ENCODE results near the gene GRIN1.
A peak's percentile ranks its signal among the peaks of the same experiment; 100 is the strongest.

GRIN1 gene

DNA sequence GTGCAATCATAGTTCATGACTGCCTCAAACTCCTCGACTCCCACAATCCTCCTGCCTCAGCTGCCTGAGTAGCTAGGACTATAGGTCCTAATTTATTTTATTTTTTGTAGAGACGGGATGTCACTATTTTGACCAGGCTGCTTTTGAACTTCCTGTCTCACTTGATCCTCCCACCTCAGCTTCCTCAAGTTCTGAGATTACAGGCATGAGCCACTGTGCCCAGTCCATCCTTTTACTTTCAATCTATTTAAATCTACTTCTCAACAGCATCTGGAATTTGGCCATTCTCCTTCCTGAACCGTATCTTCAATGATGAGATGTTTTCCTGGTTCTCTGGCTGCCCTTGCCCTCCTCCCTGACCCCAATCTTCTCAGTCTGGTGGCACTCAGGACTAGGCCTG is 12.2 kb upstream of the GRIN1 start:
- DNase-seq (ENCODE audit: low read depth) = no peak
- in situ Hi-C loops (cut with HindIII; ENCODE audit: low sequenced_read_pairs) = no loop called here
- H3K4me3 ChIP-seq (ENCODE audit: low read depth, low read length) = peak overlapping the region; percentile 33
- TF ChIP-seq, protein P1, sequence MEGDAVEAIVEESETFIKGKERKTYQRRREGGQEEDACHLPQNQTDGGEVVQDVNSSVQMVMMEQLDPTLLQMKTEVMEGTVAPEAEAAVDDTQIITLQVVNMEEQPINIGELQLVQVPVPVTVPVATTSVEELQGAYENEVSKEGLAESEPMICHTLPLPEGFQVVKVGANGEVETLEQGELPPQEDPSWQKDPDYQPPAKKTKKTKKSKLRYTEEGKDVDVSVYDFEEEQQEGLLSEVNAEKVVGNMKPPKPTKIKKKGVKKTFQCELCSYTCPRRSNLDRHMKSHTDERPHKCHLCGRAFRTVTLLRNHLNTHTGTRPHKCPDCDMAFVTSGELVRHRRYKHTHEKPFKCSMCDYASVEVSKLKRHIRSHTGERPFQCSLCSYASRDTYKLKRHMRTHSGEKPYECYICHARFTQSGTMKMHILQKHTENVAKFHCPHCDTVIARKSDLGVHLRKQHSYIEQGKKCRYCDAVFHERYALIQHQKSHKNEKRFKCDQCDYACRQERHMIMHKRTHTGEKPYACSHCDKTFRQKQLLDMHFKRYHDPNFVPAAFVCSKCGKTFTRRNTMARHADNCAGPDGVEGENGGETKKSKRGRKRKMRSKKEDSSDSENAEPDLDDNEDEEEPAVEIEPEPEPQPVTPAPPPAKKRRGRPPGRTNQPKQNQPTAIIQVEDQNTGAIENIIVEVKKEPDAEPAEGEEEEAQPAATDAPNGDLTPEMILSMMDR (IDR thresholded peaks at IDR 0.05; ENCODE audit: low read depth, low read length, missing control alignments) = no peak

GRCh38 chr9:137127301-137128157 is 11.4 kb upstream of the GRIN1 start:
- H3K4me3 ChIP-seq (ENCODE audit: low read depth, low read length) = peak overlapping the region; percentile 33
- DNase-seq (ENCODE audit: low read depth) = no peak
- TF ChIP-seq, protein P1 (IDR thresholded peaks at IDR 0.05; ENCODE audit: low read depth, low read length, missing control alignments) = no peak
- in situ Hi-C loops (cut with HindIII; ENCODE audit: low sequenced_read_pairs) = no loop called here

DNA sequence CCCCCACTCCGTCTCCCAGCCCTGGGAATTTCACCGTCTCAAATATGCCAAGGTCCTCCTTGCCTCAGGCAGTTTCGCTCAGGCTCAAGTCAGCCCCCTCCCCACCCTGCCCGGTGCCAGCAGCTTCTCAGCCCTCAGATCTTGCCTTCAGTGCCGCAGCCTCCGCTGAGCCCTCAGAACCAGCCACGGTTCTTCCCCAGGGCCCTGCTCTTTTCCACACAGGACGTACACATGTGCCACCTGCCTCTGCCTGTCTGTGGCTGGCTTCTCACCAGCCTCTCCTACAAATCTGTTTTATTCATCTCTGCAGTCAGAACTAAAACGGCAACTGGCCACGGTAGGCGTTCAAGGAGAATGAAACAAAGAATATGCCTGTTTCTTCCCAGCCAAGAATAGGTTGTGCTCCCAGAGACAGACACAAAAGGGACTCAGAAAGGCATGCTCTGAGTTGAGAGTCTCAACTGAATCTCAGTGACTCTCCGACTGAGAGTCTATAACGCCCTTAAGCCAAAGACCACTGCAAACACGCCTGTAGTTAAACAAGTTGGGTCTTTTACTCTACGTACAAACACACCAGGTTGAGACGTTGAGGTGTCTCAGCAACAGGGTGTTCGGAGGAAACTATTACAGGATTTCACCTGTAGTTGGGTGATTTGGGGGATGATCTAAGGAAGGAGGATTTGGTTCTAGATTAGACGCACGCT is 10.6 kb upstream of the GRIN1 start:
- DNase-seq (ENCODE audit: low read depth) = no peak
- TF ChIP-seq, protein P1 (IDR thresholded peaks at IDR 0.05; ENCODE audit: low read depth, low read length, missing control alignments) = no peak
- H3K4me3 ChIP-seq (ENCODE audit: low read depth, low read length) = peak overlapping the region; percentile 77
- in situ Hi-C loops (cut with HindIII; ENCODE audit: low sequenced_read_pairs) = no loop called here

DNA sequence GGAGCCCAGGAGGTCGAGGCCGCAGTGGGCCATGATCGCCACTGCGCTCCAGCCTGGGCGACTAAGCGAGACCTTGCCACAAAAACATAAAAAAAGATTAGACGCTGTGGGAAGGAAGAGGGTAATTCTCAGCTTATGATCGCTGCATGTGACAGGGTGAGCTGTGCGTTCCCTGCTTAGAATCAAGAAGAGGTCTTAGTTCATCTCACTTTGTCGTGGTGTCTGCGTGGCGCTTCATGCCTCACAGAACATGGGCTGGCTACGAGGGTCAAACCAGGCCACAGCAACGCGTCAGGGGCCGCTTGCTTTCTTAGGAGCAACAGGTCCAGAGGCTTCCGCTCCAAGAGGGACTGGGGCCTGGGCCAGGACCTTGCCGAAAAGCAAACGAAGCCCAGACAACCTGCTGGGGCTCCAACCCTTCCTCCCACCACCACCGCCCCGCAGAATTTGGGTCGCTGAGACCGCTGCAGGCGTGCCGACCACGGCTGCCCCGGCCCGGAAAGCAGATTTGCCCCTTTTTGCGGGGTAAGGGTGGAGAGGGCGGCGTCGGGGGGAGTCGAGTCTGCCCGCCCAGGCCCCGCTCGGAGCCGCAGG is 10.0 kb upstream of the GRIN1 start:
- TF ChIP-seq, protein P1 (IDR thresholded peaks at IDR 0.05; ENCODE audit: low read depth, low read length, missing control alignments) = no peak
- H3K4me3 ChIP-seq (ENCODE audit: low read depth, low read length) = peak overlapping the region; percentile 77
- in situ Hi-C loops (cut with HindIII; ENCODE audit: low sequenced_read_pairs) = no loop called here
- no peak for DNase-seq (ENCODE audit: low read depth)

DNA sequence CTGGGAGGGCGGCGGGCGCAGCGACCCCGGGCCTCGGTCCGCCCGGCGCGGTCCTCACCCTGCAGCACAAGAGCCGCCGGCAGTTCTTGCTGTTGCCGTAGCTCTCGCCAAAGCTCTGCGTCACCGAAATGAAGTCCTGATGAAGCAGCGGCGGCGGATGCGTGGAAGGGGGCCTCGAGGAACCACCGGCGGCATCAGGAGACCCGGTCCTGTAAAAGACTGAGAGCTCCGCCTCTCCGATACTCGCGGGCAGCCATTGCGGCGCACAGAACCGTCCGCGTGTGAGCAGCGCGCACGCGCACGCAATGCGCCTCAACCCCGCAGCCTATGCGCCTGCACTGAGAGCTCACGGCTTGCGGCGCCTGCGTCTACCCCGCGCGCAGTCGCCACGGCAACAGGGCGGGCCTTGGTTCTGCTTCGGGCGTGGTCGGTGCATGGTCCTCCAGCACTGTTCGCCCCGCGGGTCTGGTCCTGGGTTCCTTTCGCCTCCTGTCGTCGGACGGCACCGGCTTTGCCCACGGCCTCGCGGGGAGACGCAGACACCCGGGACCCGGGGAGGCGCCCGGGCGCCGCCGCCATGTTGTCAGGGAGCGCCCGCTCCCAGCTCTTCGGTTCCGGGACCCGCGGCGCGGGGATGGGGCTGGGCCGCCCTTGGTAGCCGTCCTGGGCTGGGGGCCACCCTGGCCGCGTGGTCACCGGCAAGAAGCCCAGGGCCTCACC is 9.3 kb upstream of the GRIN1 start:
- TF ChIP-seq, protein P1 (IDR thresholded peaks at IDR 0.05; ENCODE audit: low read depth, low read length, missing control alignments) = no peak
- in situ Hi-C loops (cut with HindIII; ENCODE audit: low sequenced_read_pairs) = no loop called here
- peak overlapping the region; percentile 77 for H3K4me3 ChIP-seq (ENCODE audit: low read depth, low read length)
- peak; percentile 81 for DNase-seq (ENCODE audit: low read depth)

DNA sequence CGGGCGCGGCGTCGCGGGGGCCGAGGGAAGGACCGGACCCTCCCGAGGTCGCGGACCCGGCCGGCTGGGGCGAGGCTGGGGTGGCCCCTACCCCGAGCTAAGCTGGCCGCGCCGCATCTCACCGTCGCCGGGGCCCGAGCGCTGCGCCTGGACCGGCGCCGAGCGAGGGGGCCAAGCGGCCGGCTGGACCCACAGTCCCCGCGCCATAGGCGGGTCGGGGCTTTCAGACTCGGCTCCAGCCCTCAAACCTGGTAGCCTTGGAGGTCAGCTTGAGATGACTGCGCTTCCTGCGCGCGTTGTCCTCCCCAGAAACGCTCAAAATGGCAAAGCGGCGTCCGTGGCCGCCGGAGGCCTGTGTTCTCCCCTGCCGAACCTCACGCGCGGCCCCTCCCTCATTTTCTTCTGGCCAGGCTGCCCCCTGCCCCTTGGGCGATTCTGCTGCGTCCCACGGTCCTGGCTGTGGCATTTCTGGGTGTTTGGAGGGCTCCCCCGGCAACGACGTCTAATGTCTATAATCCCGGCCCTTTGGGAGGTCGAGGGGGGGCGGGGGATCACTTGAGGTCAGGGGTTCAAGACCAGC is 8.7 kb upstream of the GRIN1 start:
- in situ Hi-C loops (cut with HindIII; ENCODE audit: low sequenced_read_pairs) = no loop called here

More for the DNA sequence above, 8.7 kb upstream of the GRIN1 start:
- TF ChIP-seq, protein P1 (IDR thresholded peaks at IDR 0.05; ENCODE audit: low read depth, low read length, missing control alignments) = no peak
- DNase-seq (ENCODE audit: low read depth) = no peak
- H3K4me3 ChIP-seq (ENCODE audit: low read depth, low read length) = peak overlapping the region; percentile 77
